GM12878 (cell line): Measurements from ENCODE around the gene PITX1. TPM values are rescaled to one million over a fixed set of nuclear protein-coding genes. Genes with fewer than 3 reads are reported as not detected.

Experiments used
- ATAC-seq: fragments of 200-7000 bp; cut with Tn5 transposase; 3 replicates; pipeline ENCODE4 v1.9.1; 2020; ENCODE audit warnings: mild to moderate bottlenecking, moderate library complexity
- BruUV-seq: library from RNA; stranded (reverse); fragments of 400-500 nt; replicated peaks from 2 replicates; lab custom pipeline; 2021; lab: Mats Ljungman, UMichigan
- CTCF ChIA-PET: fragments of 300-600 bp; sonication (Branson Sonifier 250); formaldehyde crosslinking; extraction: SDS; loops from one replicate; lab custom pipeline; 2021; ENCODE audit warnings: inconsistent platforms; lab: Yijun Ruan, JAX
- POLR2A ChIA-PET: fragments of 350-600 bp; formaldehyde crosslinking; extraction: SDS; loops from one replicate; lab custom pipeline; 2021; ENCODE audit warnings: inconsistent platforms; lab: Charles Lee
- RAD21 ChIA-PET: fragments of 300-600 bp; sonication (Branson Sonifier 250); formaldehyde crosslinking; loops from one replicate; lab custom pipeline; 2023; ENCODE audit warnings: antibody characterized with exemption; ENCODE audit not compliant: unreplicated experiment; lab: Charles Lee
- SMC1A ChIA-PET: fragments of 300-600 bp; sonication (Branson Sonifier 250); formaldehyde crosslinking; loops from one replicate; lab custom pipeline; 2023; ENCODE audit not compliant: unreplicated experiment, uncharacterized antibody; lab: Charles Lee
- DNase-seq: peaks from one replicate; pipeline ENCODE4 v3.0.0-alpha.2; 2011; ENCODE audit warnings: low read depth, low spot score
- FAIRE-seq: peaks from 3 replicates; lab custom pipeline; 2011; peaks lifted over from hg19 to GRCh38; lab: Jason Lieb, UNC
- H2AFZ ChIP-seq: 2 replicates; pipeline ENCODE4 v1.6.0; 2011; ENCODE audit warnings: low read depth, low read length, control low read depth; ENCODE audit not compliant: control insufficient read depth
- H3K27ac ChIP-seq: 2 replicates; pipeline ENCODE4 v1.5.1; 2011; ENCODE audit warnings: control low read depth; ENCODE audit not compliant: control insufficient read depth, insufficient read depth
- H3K27me3 ChIP-seq, 2 experiments: replicated peaks in 1 of 2; 2 replicates each; pipeline versions ENCODE4 v1.6.0 to v1.6.1; 2011; ENCODE audit warnings: low read length in 1 of 2; ENCODE audit not compliant: control insufficient read depth in 2 of 2, insufficient read depth in 2 of 2
- H3K36me3 ChIP-seq, 2 experiments: 2 replicates each; pipeline ENCODE4 v1.5.1; 2011; ENCODE audit warnings: low read length in 1 of 2; ENCODE audit not compliant: control insufficient read depth in 2 of 2, insufficient read depth in 2 of 2
- H3K4me1 ChIP-seq: 2 replicates; pipeline ENCODE4 v1.6.1; 2011; ENCODE audit warnings: mild to moderate bottlenecking, low read length, moderate library complexity, mixed read lengths; ENCODE audit not compliant: control insufficient read depth, insufficient read depth
- H3K4me2 ChIP-seq: 2 replicates; pipeline ENCODE4 v1.6.0; 2011; ENCODE audit warnings: control low read depth; ENCODE audit not compliant: control insufficient read depth, insufficient read depth
- H3K4me3 ChIP-seq: fragments of 200-600 bp; sonication (generic); 2 replicates; pipeline ENCODE4 v1.5.1; 2016
- H3K79me2 ChIP-seq: 2 replicates; pipeline ENCODE4 v1.6.0; 2011; ENCODE audit warnings: low read length; ENCODE audit not compliant: control insufficient read depth, insufficient read depth
- H3K9ac ChIP-seq: 2 replicates; pipeline ENCODE4 v1.8.0; 2011; ENCODE audit warnings: low read length, control low read depth, mixed read lengths; ENCODE audit not compliant: control insufficient read depth, insufficient read depth
- H3K9me3 ChIP-seq: replicated peaks from 3 replicates; pipeline ENCODE4 v1.5.1; 2011; ENCODE audit warnings: mild to moderate bottlenecking, low read length; ENCODE audit not compliant: control insufficient read depth, insufficient read depth
- H4K20me1 ChIP-seq: 2 replicates; pipeline ENCODE4 v1.6.0; 2011; ENCODE audit not compliant: control insufficient read depth, insufficient read depth
- ATF7 ChIP-seq: fragments of 450-650 bp; IDR thresholded peaks from 2 replicates; pipeline ENCODE4 v1.6.1; 2016; ENCODE audit warnings: low read depth, mild to moderate bottlenecking
- BRCA1 ChIP-seq: IDR thresholded peaks from 2 replicates; pipeline ENCODE4 v1.6.1; 2011; ENCODE audit warnings: low read depth, low read length, improper control_type of control experiment
- FOXM1 ChIP-seq: IDR thresholded peaks from 2 replicates; pipeline ENCODE4 v1.6.1; 2012; ENCODE audit warnings: low read depth, mild to moderate bottlenecking, inconsistent platforms, low read length, moderate library complexity
- GATAD2B ChIP-seq: fragments of 450-650 bp; conservative IDR thresholded peaks from 2 replicates; pipeline ENCODE4 v1.6.1; 2017; ENCODE audit warnings: low read depth, mild to moderate bottlenecking, moderate library complexity
- IRF4 ChIP-seq: IDR thresholded peaks from 2 replicates; pipeline ENCODE4 v1.6.1; 2011; ENCODE audit warnings: low read depth, low read length
- MEF2A ChIP-seq: IDR thresholded peaks from 2 replicates; pipeline ENCODE4 v1.6.1; 2011; ENCODE audit warnings: low read depth, mild to moderate bottlenecking, low read length, moderate library complexity; ENCODE audit not compliant: insufficient read depth
- MTA3 ChIP-seq: IDR thresholded peaks from 2 replicates; pipeline ENCODE4 v1.6.1; 2012; ENCODE audit warnings: low read length, inconsistent platforms, borderline replicate concordance
- RCOR1 ChIP-seq: conservative IDR thresholded peaks from 2 replicates; pipeline ENCODE4 v1.6.1; 2012; ENCODE audit warnings: low read depth, low read length, improper control_type of control experiment
- SREBF2 ChIP-seq: IDR thresholded peaks from 2 replicates; pipeline ENCODE4 v1.6.1; 2012; ENCODE audit warnings: mild to moderate bottlenecking, low read length
- SUZ12 ChIP-seq: fragments of 200-600 bp; sonication (generic); IDR thresholded peaks from one replicate; pipeline ENCODE4 v1.6.1; 2018; ENCODE audit warnings: antibody characterized with exemption, mild to moderate bottlenecking; ENCODE audit not compliant: unreplicated experiment
- ZNF274 ChIP-seq: IDR thresholded peaks from one replicate; pipeline ENCODE4 v1.8.0; 2011; ENCODE audit not compliant: insufficient read length, insufficient read depth
- WGBS: methylation state at CpG from one replicate; pipeline ENCODE4 v1.1.6; 2016; ENCODE audit warnings: low lambda C conversion rate; ENCODE audit not compliant: insufficient replicate concordance, insufficient coverage; ENCODE audit errors: missing lambda C conversion rate; 5-methylcytosine and 5-hydroxymethylcytosine counted together
- in situ Hi-C: fragments of 300-500 bp; cut with MboI; formaldehyde crosslinking; loops from 9 replicates; pipeline ENCODE4 v1.14.3; 2018; ENCODE audit warnings: mixed read lengths
- intact Hi-C: fragments of 100-400 bp; cut with micrococcal nuclease; formaldehyde crosslinking; loops from one replicate; pipeline ENCODE4 v1.14.2; 2022; ENCODE audit not compliant: unreplicated experiment
- polyA plus RNA-seq, 11 experiments: library from polyadenylated mRNA; depleted of rRNA in 4 of 11; unstranded in 6 of 11; stranded (reverse) in 5 of 11; fragments of >200 nt; fragmentation: Nextera tagmentation in 4 of 11; fragmentation: Illumina TruSeq in 1 of 11; extraction: Ambion mirVana in 4 of 11; extraction: Trizol in 1 of 11; gene quantifications; 1 replicate in 1 of 11; 2 replicates in 10 of 11; pipeline versions ENCODE4 v1.2.1 to v1.2.3, GENCODE V29; 2011 to 2016; ENCODE audit warnings: inconsistent platforms in 2 of 11, missing spikeins in 2 of 11, low read depth in 1 of 11
- total RNA-seq, 4 experiments: library from RNA; depleted of rRNA in 3 of 4; stranded (reverse); fragments of >200 nt in 3 of 4; fragmentation: Illumina TruSeq in 1 of 4; extraction: Trizol in 1 of 4; gene quantifications; 2 replicates each; pipeline versions ENCODE4 v1.2.1 to v1.2.3, GENCODE V29; 2013 to 2021
- TF ChIP-seq, protein P1 (sequence below): fragments of 450-650 bp; formaldehyde crosslinking; IDR thresholded peaks from 2 replicates; pipeline ENCODE4 v1.4.0; 2022; ENCODE audit warnings: mild to moderate bottlenecking, moderate library complexity

The PITX1 gene
- total and polyA plus RNA-seq, 10 of the 15 experiments (the other 5 are each of a cell fraction or from before 2014, with no cell fraction given) = 0.16 to 1.1 (median 0.68) TPM; not detected in 5

DNA sequence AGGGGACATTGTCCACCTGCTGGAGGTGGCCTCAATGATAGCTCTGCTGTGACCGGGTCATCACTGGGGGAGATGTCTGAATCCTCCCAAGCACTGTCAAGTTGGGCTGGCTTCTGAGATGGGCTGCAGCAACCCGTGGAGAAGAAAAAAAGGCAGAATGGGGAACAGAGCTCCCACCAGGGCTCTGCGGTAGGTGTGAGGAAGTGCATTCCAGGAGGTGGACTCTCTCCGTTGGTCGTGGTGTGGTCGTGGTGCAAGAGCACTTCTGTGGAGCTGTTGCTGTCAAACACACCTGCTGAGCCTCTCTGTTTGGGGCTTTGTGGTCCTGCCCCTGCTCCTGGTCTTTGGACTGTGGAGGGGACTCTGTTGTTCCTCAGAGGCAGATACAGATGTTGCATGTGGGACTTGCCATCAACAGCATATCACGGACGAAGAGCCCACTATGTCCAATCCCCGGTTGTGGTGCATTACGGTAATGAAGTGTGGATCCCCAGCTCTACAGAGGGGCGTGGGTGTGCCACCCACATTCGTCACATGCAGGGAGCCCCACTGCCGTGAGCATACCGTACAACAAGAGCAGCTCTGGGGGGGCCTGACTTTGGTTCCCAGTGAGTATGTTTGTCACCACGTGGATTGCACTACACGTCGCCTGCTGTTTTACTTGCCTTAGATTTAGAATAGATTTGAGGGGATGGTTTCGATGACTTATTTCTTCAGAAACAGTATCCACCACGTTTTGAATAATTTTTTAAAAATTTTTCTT lies 36.0 kb upstream of the PITX1 start:
- DNase-seq (no peak), ATAC-seq (no peak), FAIRE-seq (no peak)
- Histone ChIP-seq H3K4me2 (no peak overlapping the region), H2AFZ (no peak overlapping the region), H4K20me1 (no peaks in the 10 kb centered on the region), H3K27me3 (no peaks in the 10 kb centered on the region; a peak in 1 of 4 replicates), H3K79me2 (no peaks in the 10 kb centered on the region), H3K9ac (no peak overlapping the region), H3K4me3 (no peak overlapping the region), H3K4me1 (no peaks in the 10 kb centered on the region), H3K9me3 (no peaks in the 10 kb centered on the region), H3K27ac (no peak overlapping the region), H3K36me3 (no peaks in the 10 kb centered on the region)
- 44% methylated on average over 19 of the region's 19 CpGs for WGBS
- ChIA-PET POLR2A (no interaction called here), CTCF (no interaction called here), SMC1A (no interaction called here), RAD21 (no interaction called here)
- TF ChIP-seq MTA3 = no peak
- TF ChIP-seq SREBF2 = no peak
- TF ChIP-seq MEF2A = no peak
- TF ChIP-seq SUZ12 = no peak
- TF ChIP-seq GATAD2B = no peak
- TF ChIP-seq ZNF274 = no peak
- no peak for TF ChIP-seq IRF4
- TF ChIP-seq, protein P1, sequence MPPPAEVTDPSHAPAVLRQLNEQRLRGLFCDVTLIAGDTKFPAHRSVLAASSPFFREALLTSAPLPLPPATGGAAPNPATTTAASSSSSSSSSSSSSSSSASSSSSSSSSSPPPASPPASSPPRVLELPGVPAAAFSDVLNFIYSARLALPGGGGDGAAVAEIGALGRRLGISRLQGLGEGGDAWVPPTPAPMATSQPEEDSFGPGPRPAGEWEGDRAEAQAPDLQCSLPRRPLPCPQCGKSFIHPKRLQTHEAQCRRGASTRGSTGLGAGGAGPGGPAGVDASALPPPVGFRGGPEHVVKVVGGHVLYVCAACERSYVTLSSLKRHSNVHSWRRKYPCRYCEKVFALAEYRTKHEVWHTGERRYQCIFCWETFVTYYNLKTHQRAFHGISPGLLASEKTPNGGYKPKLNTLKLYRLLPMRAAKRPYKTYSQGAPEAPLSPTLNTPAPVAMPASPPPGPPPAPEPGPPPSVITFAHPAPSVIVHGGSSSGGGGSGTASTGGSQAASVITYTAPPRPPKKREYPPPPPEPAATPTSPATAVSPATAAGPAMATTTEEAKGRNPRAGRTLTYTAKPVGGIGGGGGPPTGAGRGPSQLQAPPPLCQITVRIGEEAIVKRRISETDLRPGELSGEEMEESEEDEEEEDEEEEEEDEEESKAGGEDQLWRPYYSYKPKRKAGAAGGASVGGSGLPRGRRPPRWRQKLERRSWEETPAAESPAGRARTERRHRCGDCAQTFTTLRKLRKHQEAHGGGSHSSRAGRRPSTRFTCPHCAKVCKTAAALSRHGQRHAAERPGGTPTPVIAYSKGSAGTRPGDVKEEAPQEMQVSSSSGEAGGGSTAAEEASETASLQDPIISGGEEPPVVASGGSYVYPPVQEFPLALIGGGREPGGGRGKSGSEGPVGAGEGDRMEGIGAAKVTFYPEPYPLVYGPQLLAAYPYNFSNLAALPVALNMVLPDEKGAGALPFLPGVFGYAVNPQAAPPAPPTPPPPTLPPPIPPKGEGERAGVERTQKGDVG (CRISPR knock-in tag) = no peak
- no peak for TF ChIP-seq FOXM1
- TF ChIP-seq RCOR1 = no peak
- no peak for TF ChIP-seq BRCA1
- no peak for TF ChIP-seq ATF7
- no TSS peak for BruUV-seq
- in situ Hi-C loops (no loop called here), intact Hi-C loops (no loop called here)
